HG03378 (cell line): ENCODE results near the gene CAB39.

Source experiments
- ATAC-seq: cut with Tn5 transposase; IDR thresholded peaks from one replicate; pipeline ENCODE4 v1.9.1; 2021; ENCODE audit warnings: mild to moderate bottlenecking, moderate library complexity; ENCODE audit not compliant: unreplicated experiment

Gene CAB39

DNA sequence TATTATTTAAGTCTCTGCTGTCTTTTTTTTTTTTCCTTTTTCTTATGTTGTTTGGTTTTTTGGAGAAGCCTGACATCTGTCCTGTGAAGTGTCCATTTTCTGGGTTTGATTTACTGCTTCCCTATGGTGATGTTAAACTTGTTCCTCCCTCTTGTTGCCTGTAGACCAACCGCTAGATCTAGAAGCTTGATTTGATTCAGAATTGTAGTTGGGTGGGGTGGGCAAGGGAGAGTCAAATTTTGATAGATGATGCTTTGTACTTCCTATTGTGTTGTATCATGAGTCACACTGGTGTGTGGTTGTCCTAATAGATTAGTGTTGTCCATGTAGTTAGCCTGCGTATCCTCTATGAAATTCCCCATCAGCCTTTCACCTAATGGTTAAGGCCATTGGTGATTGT, 35.4 kb downstream of the CAB39 start:
- ATAC-seq = no peak

DNA sequence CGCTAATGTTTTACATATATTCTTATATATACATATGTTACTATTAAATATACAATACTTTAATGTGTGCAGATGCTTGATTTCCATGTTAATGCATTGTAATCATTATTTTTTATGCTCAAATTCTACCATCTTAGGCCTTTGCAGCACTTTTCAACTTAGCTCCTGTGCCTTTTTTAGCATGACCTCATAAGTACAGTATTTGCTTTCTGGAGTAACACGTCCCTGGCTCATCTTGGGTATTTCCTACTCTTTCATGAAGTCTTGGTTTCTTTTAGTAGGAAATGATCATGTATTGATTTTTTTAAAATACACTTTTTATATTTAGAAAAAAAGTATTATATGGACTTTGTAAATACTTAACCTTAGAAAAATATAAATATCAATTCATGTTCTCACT, 36.5 kb downstream of the CAB39 start:
- ATAC-seq = no peak

DNA sequence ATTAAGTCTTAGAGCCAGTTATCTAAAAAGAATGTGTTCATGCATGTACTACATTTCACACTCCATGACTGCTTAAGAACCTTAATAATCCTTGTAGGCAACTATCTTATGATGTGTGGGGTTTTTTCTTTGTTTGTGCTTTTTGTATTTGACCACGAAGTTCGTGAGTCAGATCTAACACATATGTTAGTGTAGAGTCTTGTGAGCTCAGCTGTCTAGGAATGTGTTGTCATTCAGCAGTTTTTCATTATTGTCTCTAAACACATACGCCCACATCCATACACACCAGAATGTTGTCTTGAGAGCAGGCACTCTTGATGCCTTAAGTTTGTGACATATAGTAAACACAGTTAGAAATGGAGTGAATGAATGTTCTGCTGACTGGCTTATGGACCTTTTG, 38.4 kb downstream of the CAB39 start:
- ATAC-seq = peak; percentile 66

DNA sequence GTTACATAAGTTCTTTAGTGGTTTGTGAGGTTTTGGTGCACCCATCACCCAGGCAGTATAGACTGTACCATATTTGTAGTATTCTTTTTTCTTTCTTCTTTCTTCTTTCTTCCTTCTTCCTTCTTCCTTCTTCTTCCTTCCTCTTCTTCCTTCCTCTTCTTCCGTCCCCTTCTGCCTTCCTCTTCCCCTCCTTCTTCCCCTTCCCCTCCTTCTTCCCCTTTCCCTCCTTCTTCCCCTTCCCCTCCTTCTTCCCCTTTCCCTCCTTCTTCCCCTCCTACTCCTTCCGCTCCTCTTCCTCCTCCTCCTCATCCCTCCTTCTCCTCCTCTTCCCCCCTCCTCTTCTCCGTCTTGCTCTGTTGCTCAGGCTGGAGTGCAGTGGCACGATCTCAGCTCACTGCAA, 41.6 kb downstream of the CAB39 start:
- ATAC-seq = no peak

DNA sequence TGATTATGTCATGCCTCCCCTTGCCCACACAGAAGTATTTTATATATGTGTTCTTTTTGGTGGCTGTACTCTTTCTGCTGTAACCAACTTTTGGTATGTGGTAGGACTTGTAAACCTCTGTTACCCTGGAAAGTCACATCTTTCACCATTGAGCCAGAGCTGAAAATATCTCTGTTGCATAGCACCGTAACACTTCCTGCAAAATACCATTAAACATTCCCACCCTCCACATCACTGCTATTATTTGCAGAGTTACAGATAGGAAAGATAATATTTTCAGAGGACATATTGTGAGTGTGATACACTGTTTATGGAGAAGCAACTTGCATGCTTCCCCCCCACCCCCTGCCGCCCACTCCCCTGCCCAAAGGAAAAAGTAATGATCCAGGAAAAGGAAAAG, 44.8 kb downstream of the CAB39 start:
- no peak for ATAC-seq

DNA sequence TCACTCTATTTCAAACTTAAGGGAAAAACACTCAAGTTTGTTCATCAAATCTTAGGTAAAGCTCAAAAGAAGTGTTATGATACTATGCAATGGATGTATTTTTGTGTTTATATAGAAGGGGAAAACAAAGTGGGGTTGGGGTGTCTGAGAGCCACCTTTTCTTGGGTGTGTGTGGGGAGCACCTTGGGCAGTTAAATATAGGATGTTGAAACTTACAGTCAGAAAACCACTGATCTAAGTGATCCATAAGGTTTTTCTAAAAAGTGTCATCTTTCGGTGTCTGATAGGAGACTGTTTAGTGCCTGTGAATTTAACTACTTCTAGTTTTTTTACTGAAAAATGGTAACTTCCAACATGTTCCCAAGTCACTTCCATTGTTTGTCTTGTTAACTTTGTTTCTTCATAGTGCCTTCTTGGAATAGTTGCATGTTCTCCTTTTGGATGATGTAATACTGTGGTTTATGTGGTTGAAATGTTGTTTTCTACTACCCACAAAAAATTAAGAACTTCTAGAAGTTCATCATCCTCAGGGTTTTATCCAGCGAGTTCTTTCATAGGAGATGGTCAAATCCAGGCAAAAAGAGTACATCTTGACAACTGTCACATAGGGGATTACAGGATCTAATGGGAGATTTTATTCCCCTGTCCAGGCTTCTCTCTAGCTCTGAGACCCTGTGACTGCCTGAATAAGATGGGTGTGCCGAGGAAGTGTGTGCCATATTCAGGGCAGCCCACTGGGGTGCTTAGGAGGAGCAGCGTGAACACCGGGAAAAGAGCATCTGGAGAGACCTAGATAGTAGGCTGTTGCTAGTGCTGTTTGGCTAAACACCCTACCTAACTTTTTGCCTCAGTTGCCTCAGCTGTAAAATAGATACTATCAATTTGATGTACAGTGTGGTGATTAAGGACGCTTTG, 46.2 kb downstream of the CAB39 start:
- no peak for ATAC-seq

DNA sequence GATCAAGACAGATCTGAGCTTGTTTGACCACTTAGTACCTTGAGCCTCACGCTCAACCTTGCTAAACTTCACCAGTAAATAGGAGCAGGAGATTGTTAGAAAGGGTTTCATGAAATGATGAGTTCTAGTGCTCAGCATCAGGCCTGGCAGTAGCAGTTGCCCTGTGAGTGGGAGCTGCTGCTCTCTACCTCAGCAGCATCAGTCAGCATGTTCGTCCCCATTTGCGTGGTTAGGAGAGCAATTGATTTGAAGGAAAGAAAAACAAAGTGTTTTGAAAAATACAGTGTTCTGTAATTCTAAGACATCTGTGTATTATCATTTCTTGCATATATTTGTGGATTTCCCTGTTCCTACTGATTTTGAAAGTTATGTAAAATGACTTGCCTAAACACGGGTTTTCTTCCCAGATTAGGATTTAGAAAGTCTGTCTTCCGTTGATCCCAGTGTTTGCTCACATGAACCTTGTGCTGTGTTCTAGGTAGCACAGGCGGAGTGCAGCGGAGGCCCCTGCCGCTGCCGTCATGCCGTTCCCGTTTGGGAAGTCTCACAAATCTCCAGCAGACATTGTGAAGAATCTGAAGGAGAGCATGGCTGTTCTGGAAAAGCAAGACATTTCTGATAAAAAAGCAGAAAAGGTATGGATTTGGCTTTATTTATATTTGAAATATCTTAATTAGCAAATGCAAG, 47.0 kb downstream of the CAB39 start:
- no peak for ATAC-seq

DNA sequence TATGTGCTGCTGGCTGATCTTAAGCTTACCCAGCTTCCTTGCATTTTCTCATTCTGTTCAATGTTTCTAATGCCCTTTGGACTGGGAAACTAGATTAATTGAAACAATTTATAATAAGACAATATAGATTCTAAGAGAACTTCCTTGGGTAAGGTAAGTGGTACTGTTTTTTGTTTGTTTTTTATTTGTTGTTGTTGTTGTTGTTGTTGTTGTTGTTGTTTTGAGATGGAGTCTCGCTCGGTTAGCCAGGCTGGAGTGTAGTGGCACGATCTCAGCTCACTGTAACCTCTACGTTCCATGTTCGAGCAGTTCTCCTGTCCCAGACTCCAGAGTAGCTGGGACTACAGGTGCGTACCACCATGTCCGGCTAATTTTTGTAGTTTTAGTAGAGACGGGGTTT, 49.1 kb downstream of the CAB39 start:
- no peak for ATAC-seq

DNA sequence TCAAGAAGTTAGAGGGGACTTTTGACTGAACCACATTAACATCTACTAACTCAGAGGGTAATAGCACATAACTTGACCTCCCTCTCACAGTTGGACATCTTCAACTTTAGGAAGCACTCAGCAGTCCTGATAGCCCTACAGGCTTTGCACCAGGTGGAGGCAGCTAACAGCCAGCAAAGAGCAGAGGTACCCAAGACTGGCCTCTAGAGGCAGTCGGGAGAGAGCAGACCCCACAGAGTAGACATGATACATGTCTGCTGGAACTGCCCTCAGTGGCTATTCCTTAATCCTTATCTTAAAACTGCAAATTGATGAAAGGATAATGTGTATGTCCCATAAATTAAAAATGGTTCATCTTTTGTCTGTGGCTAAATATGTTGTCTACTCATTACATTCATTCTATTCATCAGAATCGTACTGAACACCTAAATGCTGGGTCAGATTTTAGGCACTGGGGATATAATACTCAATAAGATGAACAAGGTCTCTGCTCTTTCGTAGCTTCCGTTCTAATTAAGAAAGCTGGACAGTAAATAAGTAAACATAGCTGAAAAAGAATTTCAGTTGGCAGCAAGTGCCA, 49.8 kb downstream of the CAB39 start:
- ATAC-seq = no peak

DNA sequence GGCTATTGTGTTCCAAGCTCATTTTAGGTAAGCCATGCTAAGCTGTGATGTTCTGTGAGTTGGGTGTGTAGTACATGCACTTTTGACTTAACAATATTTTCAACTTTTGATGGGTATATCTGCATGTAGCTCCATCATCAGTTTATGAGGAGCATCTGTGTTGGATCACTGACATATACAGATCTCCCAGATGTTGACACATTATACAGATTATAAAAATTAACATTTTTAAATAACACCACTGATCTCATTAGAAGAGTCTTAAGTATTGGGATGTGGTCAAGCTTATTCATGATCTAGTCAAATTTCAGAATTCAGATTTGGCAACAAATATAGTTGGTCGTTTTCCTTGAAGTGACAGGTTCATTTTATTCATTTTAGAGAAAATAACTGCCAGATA, 51.7 kb downstream of the CAB39 start:
- no peak for ATAC-seq

DNA sequence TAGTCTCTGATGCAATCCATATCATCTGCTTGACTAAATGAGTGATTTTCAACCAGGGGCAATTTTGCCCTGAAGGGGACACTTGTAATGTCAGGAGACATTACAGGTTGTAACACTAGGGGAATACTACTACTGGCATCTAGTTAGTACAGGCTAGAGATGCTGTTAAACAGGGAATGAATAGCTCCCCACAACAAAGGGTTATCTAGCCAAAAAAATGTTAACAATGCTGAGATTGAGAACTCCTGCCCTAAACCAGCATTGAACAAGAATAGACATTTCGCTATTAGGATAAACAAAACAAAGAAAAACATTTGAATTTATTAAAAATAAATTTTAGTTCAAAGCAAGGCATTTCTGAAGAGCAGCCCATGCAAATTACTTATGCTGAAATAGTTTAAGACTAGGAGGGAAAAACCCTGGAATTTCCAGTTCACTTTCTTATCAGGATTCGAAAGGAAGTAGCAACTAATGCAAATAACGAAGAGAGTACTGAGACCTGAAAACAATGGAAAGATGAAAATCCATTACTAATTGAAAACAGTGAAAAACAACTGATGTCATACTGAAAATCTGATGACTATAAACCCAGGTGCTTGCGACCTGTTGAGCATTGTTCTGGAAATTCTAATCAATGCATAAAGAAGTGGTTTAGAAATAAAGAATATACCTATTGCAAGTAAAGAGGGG, 53.1 kb downstream of the CAB39 start:
- ATAC-seq = no peak

DNA sequence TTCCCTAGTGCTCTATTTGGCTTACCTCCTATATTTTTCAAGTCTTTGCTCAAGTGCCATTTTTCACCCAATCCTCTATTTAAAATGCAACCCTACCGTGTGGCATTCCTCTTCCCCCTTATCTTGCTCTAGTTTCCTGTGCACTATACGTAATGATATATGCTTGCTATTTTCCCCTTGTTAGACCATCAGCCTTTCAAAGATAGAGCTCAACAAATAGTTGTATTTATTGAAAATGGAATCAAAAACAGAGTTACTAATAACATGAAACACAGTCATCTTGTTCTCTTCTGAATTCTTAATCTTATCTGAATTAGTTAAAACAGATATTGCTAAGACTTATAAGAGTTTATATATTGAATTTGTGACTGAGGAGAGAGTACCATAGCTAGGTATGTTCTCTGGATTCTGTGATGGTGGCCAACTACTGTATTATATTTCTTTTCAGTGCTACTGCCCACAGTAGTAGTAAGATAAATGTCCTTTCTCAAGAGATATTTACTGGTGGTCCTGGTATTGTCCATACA, 55.3 kb downstream of the CAB39 start:
- ATAC-seq = no peak

DNA sequence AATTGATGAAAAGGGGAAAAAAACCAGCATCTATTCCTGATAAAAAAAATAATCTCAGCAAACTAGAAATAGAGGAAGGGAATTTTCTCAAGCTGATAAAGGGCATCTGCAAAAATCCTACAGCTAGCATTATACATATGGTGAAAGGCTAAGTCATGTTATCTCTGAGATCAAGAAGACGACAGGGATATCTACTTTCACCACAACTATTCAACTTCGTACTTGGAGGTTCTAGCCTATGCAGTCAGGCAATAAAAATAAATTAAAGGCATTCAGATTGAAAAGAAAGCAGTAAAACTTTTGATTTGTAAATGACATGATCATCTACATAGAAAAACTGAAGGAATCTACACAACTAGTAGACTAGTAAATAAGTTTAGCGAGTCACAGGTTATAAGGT, 58.2 kb downstream of the CAB39 start:
- no peak for ATAC-seq

DNA sequence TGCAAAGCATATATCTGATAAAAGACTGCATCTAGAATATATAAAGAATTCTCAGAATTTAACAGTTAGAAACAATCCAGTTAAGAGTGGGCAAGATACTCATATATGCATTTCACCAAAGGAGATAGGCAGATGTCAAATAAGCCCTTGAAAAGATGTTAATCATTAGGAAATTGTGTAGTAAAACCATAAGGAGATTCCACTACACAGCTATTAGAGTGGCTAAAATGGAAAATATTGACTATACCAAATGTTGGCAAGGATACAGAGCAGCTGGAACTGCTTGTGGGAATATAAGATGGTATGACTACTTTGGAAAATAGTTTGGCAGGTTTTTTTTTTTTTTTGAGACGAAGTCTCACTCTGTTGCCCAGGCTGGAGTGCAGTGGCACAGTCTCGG, 59.5 kb downstream of the CAB39 start:
- ATAC-seq = no peak

DNA sequence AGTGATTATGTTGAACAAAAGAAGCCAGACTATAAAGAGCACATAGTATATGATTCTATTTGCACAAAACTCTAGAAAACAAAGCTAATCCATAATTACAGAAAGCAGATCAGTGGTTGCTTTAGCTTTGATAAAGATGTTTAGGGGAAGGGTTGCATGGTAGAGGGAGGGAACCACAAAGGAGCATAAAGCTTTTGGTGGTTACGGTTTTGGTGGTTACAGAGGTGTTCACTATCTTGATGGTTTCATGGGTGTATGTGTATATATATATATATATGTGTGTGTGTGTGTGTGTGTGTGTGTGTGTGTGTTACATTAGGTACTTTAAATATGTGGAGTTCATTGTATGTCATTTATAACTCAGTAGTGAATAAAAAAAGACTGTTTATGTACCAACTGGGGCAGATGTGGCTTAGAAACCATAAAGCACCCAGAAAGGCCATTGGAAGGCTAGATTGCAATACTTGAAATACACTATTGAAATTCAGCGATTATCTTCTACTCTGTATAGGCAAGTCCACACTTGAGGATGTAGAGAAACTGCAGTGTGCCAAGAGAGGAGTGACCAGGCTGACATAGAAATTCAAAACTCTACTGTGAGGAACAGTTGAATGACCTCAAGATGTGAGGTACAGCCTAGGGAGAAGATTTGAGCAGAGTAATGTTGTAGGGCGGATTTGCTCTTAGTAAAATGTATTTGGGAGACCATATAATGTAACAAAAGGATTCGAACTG, 60.6 kb downstream of the CAB39 start:
- ATAC-seq = no peak

DNA sequence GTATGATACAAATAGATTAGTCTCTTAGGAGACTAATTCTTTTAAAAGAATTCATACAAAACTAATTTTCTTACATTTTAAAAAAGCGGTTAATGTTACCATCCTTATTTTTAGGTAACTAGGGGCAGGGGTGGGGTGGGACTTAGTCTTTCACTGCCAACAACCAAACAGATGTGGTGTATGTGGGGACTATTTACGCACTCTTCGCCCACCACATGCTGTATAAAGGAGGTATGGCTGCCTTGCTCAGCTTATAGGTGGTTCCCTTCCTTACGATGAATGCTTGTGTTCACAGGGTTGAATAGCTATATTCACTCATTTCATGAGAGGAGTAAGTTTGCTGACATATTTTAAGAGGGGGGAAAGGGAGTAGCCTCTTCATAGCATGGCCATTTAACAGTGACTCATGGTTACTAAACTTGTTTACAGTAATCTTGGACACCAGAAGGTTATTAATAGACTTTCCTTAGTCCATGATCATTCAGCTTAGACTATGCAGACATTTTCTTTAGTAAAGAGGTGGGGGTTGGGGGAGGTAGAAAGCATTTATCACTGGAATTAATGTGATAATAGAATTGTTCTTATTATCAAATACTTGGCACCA, 61.8 kb downstream of the CAB39 start:
- ATAC-seq = no peak

DNA sequence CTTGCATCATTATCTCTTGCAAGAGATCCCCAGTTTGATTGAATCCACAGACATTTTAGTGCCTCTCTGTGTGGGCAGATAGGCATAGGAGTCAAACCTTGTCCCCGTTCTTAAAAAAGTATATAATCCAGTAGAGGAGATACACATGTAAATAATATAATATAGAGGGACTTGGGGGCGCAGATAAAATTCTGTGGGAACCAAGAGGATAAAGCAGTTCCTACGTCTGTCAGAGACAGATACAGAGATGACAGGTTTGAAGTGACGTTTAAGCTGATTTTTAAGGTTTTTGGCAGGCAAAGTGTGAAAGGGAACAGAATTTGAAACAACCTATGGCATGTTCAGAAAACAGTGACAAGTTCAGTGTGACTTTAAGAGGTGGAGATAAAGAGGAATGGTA, 63.1 kb downstream of the CAB39 start:
- ATAC-seq = no peak

DNA sequence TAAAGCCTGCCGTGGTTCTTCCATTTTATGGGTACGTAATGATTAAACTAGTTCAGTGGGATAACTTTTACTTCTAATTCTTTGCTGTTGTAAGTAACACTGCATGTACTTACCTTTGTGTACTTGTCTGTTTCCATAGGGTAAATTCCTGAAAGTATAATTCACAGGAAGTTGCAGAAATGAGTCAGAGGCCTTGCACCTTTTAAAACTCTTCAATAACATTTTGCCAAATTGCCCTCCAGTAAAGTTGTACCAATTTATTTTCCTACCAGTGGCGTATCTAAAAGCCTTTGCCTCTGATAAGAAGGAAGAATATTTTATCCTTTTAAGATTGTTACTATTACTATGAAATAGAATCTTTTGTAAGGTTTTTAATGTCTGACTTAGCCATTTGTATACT, 65.1 kb downstream of the CAB39 start:
- ATAC-seq = no peak

DNA sequence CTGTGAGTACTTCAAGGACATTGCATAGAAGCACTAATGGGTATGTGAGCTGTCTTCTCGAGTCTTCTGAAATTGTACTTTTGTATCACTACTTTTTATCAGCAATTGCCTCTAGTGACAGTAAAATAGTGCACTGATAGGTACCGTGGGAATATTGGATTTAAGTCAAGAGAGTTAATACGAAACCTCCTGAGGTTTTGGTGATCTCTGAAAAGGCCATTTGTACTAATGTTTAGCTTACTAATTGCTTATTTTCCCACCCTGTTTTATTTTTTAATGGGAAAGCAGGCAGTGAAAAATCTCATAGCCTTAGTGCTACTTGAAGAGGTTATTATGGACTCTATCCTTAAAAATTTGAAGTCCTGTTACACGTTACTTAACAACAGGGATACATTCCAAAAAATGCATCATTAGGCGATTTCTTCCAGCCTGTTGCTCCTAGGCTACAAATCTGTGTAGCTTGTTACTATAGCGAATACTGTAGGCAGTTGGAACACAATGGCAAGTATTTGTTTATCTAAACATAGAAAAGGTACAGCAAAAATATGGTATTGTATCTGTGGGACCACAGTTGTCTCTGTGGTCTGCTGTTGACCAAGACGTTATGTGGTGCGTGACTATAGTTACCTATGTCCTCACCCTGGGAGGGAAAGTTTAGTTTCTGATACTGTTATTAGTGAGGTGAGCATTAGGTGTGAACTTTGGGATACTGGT, 65.9 kb downstream of the CAB39 start:
- no peak for ATAC-seq

DNA sequence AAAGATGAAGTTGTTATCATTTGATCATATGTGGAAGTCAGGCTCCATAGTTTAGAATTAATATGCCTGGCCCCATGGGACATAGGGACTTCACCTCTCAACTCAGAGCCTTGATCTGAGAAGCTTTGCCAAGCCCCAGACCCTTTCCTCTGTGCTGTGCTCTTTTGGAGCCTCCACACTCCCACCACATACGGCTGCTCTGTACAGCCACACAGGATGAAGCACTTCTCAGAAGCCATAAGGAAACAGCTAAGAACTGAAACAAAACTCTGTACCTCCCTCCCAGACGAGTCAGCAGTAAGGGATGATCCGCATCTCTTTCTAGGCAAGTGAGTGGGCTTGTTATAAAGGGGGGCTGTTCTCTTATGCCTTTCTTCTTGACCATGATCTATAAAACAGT, 66.5 kb downstream of the CAB39 start:
- ATAC-seq = no peak
